GM19043 (cell line): Measurements from ENCODE around the gene IFITM1.
"Not testable (repeated sequence)": the region's sequence is repeated elsewhere in the genome, so short reads cannot be mapped to it uniquely, and the experiment has no call there.

Experiments
- ATAC-seq: cut with Tn5 transposase; IDR thresholded peaks from one replicate; pipeline ENCODE4 v1.9.1; 2021; ENCODE audit warnings: low read depth; ENCODE audit not compliant: unreplicated experiment

IFITM1 gene

DNA sequence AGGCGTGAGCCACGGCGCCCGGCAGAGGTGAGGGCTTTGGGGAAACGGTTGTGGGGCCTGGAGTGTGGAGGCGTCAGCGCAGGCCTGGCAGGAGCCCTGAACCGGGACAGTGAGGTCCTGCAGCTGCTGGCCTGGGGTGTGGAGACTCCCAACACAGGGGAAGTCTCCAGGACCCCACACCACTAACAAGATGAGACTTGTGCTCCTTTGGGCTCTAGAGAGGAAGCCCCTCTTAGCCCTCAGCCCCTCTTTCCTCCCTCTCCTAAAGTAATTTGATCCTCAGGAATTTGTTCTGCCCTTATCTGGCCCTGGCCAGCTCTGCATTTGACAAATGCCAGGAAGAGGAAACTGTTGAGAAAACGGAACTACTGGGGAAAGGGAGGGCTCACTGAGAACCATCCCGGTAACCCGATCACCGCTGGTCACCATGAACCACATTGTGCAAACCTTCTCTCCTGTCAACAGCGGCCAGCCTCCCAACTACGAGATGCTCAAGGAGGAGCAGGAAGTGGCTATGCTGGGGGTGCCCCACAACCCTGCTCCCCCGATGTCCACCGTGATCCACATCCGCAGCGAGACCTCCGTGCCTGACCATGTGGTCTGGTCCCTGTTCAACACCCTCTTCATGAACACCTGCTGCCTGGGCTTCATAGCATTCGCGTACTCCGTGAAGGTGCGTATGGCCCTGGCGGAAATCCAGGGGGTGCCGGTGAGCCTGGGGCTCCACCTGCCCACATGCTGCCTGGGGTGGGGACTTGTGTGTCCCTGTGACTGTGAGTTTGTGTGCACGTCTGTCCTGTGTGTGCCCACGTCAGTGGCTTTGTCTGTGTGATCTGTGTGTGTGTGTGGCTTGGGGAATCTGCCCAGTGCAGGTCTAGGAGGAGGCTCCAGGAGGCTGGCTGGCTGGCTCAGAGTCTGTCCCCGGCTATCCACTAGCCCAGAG is 5.8 kb upstream of the IFITM1 start, which contains the start of gene IFITM2:
Gene IFITM2, plus strand, starts transcription at position 51 of the 943 bp plus-strand sequence. Its CDS starts 377 bp downstream, at position 428.
- not testable (repeated sequence) for ATAC-seq

DNA sequence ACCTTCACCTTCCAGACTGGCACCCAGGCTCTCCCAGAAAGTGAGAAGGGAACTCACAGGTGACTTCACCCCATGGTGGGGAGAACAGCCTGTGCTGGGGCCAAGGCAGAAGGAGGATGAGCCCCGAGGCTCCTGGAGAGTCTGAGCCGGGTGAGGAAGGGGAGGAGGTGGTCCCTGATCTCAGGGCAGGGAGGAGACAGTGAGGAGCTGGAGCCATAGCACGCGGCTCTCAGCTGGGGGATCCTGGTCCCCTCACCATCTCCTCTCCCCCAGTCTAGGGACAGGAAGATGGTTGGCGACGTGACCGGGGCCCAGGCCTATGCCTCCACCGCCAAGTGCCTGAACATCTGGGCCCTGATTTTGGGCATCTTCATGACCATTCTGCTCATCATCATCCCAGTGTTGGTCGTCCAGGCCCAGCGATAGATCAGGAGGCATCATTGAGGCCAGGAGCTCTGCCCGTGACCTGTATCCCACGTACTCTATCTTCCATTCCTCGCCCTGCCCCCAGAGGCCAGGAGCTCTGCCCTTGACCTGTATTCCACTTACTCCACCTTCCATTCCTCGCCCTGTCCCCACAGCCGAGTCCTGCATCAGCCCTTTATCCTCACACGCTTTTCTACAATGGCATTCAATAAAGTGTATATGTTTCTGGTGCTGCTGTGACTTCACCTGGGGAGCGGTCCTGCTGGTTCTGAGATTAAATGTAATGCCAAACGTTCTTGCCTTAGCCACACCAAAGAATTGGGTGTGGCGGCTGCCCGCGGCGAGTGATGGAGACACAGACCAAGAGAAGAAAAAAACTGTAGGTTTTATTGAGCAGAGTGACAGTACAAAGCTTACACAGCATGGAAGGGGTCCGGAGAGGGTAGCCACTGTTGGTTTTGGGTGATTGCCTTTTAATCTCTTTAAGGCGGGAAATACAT is 4.8 kb upstream of the IFITM1 start:
- ATAC-seq = not testable (repeated sequence)

DNA sequence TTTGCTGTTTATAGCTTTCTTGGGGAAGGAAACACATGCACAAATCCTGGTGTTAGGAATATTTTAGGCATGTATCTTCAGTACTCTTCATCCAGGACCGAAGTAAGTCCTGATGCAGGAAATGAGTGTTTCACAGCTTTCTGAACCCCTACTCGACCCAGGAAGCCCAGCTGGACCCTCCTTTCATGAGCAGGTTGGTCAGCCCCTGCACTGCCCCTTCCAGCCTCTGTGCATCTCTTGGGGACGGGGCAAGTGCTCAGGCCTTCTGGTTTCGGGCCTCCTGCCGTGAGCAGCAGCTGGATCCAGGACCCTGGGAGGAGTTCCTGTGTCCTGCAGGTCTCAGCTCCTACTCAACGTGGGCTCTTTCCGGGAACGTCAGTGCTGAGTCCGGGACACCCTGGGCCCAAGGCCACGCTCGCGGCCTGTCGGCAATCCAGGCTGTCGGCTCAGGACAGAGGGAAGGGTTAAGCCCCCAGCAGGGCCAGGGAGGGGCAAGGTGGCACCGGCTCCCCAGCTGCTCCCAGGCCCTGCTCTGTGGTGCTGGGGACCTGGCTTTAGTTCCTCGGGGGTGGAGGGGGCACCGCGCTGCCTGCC is 3.8 kb upstream of the IFITM1 start:
- ATAC-seq = not testable (repeated sequence)

DNA sequence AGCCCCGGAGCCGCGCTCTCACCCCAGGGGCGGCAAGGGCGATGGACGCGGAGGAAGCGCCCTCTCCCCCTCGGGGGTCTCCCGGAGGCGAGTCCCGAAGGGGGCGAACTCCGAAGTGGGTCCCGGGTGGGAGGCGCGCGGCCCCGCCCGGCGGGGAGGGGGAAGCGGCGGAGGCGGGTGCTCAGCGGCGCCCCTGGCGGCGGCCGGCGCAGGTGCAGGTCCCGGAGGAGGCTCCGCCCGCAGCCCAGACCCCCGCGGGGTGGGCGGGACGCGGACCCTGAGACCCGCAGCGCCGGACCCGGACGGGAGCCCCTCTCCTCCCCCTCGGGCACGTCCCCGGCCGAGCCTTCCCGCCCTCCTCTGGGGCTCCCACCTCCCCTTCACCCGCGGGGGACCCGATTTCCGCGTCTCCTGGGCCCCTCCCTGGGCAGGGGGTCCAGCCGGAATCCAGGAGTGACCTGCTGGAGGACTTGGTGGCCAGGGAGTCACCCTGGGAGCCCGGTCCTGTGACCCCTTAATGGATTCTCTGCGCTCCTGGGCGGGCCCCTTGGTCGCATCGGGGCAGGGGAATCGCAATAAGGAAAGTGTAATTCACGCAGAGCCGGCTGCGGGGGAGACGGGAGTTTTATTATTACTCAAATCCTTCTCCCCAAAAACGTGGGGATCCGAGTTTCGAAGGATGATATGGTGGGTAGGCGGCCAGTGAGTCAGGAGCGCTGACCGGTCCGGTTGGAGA is 2.7 kb upstream of the IFITM1 start:
- not testable (repeated sequence) for ATAC-seq

DNA sequence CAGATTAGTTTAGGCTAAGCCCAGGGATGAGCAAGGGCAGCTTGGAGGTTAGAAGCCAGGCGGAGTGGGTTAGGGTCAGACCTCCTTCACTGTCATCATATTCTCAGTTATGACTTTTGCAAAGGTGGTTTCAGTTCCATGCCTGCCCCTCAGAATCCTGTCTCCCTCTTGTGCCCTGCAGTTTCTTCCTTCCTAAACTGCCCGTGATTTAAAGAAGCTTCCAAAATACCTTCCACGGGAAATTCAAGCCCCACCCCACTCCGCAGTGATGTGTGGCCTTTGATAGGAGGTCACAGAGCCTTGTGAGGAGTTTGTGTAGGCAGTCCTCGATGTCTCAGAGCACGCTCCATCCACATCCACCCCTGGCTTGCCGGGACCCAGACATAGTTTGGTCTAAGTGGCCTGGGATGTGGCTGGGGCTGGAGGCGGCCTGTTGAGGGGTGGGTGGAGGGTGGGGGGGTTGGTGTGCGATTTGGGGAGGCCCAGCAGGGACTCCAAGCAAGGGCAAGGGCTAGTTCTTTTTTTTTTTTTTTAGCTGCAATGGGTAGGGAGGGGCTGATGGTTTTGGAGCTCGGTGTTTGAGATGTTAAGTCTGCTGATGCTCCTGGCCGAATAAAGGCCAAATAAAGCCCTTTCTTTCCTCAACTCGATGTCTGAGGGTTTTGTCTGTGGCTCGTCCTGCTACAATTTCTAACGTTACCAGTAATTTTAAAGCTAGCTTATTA is 1.6 kb upstream of the IFITM1 start:
- ATAC-seq = no peak

DNA sequence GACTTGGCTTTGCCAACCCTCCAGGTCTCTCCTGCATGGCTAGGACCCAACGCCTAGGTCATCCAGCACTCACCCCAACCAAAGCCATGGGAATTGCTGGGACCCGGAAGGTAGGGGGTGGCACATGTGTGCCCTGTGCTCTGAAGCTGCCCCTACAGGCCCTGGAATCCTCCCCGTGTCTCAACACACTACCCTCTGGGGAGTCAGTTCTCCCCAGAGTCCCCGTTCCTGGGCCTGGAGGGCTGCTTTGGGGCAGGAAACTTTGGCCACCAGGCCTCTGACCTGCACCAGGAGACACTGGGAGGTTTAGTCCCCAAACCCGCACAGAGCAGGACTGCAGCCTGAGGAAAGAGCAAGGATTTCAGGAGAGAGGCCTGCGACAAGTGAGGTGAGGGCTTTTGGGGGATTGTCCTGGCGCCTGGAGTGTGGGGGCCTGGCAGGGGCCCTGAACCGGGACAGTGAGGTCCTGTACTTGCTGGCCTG is 495 bp upstream of the IFITM1 start:
- no peak for ATAC-seq

DNA sequence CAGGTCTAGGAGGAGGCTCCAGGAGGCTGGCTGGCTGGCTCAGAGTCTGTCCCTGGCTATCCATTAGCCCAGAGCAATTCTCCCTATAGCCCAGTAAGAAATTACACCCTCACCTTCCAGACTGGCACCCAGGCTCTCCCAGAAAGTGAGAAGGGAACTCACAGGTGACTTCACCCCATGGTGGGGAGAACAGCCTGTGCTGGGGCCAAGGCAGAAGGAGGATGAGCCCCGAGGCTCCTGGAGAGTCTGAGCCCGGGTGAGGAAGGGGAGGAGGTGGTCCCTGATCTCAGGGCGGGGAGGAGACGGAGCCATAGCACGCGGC is 675 bp downstream of the IFITM1 start:
- not testable (repeated sequence) for ATAC-seq

DNA sequence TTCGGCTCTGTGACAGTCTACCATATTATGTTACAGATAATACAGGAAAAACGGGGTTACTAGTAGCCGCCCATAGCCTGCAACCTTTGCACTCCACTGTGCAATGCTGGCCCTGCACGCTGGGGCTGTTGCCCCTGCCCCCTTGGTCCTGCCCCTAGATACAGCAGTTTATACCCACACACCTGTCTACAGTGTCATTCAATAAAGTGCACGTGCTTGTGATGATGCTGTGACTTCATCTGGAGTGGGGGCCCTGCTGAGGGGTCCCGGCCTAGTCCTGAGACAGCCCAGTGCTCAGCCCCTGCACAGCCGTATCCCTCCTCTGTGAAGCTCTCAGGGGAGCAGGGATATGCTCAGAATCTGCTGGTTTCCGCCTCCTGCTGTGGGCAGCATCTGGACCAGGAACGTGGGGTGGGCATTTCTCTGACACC is 1.2 kb downstream of the IFITM1 start:
- no peak for ATAC-seq

DNA sequence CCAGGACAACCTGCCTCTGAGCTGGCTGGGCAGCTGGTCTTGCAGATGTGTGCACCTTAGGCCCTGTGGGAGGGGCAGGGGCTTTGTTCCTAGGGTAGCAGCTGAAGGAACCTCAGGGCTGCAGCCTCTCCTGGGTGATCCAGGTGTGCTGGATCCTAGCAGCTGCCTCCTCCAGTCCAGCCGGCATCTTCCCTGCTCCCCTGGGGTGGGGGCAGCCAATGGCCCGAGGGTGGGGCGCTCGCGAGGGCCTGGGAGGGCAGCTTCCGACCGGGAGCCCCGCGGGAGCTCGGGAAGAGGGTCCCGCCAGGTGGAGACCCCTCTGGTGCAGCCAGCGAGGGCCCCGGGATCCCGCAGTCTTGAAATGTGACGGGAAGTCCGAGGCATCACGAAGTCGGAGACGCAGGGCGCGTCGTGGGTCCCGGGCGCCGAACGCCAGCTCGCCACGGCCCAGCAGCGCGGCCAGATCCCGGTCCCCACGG is 1.7 kb downstream of the IFITM1 start:
- no peak for ATAC-seq

DNA sequence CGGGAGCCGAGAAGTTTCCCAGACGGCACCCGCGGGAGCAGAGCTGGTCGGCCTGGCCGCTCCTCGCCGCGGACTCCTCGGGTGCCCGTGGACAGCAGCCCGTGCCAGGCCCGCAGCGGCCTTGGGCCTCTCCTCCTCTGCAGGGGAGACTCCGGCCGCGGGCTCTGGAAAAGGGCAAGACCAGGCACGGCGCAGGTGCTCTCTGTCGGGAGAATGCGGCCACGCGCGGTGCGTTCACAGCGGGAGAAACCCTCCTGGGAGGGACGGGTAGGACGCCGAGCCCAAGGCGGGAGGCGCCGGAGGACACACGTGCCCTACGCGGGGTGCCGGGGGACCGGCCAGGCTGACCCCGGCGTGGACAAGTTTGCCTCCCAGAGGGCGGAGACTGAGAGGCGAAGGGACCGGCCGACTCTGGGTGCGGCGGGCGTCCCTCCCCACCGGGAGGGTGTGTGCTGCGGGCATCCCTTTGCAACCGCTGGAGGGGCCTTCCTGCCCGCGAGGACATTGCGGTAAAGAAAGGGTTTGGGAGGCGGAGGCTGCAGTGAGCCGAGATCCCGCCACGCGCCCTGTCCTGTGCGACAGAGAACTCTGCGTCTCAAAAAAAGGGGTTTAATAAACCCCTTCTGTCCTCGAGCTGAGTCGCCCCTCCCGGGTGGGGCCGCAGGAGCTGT is 2.3 kb downstream of the IFITM1 start:
- no peak for ATAC-seq

DNA sequence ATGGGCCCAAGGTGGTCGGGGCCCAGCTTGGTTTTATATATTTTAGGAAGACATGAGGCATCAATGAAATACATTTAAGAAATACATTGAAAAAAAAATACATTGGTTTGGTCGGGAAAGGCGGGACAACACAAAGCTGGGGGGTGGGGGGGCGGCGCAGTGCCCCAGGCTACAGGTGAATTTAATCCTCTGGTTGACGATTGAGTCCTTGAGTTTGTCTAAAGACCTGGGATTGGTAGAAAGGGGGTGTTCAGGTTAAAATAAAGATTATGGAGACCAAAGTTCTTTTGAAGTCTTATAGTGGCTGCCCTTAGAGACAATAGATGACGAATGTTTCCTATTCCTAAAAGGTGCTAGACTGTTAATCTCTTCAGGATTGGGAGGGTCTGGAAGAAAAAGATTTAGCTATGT is 3.1 kb downstream of the IFITM1 start:
- ATAC-seq = no peak

DNA sequence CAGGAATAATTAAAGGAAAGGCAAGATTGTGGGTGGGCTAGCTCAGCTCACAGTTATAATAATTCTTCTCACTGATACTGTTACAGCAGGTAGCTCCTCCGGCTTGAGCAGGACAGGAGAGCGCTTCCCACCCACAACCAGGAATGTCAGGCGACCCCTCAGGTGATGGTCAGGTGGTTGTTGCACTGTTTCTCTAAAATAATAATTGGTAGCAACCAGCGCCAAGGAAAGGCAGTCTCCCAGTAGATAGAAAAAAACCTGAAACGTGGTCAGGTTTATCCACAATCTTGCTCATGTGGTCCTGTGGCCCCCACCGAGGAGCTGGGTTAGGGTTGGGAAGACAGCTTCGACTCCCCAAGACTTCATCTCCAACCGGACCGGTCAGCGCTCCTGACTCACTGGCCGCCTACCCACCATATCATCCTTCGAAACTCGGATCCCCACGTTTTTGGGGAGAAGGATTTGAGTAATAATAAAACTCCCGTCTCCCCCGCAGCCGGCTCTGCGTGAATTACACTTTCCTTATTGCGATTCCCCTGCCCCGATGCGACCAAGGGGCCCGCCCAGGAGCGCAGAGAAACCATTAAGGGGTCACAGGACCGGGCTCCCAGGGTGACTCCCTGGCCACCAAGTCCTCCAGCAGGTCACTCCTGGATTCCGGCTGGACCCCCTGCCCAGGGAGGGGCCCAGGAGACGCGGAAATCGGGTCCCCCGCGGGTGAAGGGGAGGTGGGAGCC is 4.0 kb downstream of the IFITM1 start:
- not testable (repeated sequence) for ATAC-seq

DNA sequence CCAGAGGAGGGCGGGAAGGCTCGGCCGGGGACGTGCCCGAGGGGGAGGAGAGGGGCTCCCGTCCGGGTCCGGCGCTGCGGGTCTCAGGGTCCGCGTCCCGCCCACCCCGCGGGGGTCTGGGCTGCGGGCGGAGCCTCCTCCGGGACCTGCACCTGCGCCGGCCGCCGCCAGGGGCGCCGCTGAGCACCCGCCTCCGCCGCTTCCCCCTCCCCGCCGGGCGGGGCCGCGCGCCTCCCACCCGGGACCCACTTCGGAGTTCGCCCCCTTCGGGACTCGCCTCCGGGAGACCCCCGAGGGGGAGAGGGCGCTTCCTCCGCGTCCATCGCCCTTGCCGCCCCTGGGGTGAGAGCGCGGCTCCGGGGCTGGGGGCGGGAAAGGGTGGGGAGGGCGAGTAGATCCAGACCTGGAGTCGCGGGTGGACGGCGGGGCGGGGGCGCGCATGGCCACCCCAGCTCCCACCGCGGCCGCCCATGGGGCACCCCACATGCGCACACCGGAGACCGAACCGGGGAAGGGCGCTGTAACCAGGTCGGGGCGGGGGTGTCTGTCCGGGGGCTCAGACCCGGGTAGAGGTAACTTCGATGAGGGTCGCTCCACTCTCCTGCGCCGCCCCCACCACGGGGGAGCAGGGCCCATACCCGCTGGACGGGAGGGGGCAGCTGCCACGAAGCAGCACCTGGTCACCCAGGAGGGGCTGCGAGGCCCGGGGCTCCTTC is 4.7 kb downstream of the IFITM1 start:
- ATAC-seq = not testable (repeated sequence)

DNA sequence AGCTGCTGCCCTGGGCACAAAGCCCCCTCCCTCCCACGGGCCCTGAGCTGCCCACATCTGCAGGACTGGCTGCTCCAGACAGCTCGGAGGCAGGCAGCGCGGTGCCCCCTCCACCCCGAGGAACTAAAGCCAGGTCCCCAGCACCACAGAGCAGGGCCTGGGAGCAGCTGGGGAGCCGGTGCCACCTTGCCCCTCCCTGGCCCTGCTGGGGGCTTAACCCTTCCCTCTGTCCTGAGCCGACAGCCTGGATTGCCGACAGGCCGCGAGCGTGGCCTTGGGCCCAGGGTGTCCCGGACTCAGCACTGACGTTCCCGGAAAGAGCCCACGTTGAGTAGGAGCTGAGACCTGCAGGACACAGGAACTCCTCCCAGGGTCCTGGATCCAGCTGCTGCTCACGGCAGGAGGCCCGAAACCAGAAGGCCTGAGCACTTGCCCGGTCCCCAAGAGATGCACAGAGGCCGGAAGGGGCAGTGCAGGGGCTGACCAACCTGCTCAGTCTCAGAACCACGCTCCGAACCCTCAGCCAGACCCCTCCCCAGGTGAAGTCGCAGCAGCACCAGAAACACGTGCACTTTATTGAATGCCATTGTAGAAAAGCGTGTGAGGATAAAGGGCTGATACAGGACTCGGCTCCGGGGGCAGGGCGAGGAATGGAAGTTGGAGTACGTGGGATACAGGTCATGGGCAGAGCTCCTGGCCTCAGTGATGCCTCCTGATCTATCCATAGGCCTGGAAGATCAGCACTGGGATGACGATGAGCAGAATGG is 5.5 kb downstream of the IFITM1 start:
- ATAC-seq = not testable (repeated sequence)

DNA sequence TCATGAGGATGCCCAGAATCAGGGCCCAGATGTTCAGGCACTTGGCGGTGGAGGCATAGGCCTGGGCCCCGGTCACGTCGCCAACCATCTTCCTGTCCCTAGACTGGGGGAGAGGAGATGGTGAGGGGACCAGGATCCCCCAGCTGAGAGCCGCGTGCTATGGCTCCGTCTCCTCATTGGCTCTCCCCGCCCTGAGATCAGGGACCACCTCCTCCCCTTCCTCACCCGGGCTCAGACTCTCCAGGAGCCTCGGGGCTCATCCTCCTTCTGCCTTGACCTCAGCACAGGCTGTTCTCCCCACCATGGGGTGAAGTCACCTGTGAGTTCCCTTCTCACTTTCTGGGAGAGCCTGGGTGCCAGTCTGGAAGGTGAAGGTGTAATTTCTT is 6.0 kb downstream of the IFITM1 start:
- ATAC-seq = not testable (repeated sequence)

DNA sequence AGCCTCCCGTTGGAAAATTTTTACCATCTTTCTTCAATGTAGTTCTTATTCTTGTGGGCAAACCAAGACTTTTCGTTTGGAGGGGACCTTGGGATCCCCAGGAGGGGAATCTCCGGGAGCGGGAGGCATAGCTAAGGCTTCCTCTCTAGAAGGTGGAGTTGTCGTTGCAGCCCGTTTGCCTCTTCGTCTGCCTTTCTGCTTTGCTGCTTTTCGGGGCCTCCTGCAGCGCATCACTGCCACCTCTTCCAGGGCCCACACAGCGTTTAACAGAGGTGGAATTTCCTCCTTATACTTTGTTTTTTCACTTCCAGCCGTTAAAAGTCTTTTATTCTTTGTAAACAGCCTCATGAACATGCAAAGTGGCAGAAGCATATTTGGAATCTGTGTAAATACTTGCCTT is 10.3 kb downstream of the IFITM1 start:
- ATAC-seq = no peak
